Middle frontal gyrus (tissue), 1 donor: ENCODE results near the gene NID1.
"Not testable (repeated sequence)": the region's sequence is repeated elsewhere in the genome, so short reads cannot be mapped to it uniquely, and the experiment has no call there.

Source experiments
- DNase-seq: peaks from one replicate; pipeline ENCODE4 v3.0.0-alpha.2; 2015; ENCODE audit warnings: low spot score; ENCODE audit errors: extremely low spot score

Gene NID1

DNA sequence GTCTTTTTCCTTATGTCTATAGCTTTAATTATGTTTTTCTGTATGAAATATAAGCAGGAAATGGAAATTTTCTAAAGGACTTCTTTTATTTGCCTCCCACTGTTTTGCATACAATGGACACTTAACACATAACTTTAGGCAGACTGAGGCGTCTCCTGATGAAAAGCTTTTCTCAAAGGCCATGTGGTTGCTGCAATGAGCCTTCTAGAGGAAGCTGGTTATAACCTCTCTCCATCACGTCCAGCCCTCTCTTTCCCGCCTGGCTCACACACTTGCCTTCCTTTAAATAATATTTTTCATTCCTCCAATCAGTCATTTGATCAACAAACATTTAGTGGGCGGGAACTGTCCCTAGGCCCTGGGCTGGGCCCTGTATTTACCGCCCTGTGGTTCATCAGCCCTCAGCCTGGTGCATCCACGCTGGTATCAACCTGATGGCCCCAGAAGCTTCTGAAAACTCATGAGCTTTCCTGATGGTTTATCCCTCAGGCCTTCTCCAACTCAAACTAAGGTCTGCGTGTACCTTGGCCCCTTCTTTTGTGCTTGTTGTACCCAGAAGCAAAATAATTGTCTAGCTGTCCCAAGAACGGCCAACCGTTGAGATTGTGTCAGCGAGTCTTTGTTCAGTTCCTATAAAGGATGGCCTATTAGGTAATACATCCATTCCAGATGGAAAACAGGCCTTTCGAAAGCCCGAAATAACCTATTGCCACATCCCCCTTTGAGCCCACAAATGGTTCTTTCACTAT, 122.8 kb downstream of the NID1 start:
- no peak for DNase-seq

DNA sequence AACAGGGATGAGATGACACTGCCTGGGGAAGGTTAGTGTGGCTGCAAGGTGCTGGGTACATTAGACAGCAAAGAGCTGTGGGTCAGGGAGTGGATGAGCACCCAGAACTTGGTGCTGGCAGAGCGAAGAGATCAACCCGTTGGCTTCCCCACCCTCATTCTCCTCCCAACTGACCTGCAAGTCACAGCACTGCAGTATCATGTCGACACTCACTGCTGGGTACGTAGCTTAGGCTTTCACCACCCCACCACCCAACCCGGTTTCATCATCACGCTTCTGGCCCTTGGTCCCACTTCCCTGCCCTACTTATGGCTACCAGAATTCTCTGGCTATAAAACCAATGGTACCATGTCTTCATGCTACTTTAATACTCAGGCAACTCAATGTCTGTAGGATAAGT, 124.6 kb downstream of the NID1 start:
- DNase-seq: no peak

DNA sequence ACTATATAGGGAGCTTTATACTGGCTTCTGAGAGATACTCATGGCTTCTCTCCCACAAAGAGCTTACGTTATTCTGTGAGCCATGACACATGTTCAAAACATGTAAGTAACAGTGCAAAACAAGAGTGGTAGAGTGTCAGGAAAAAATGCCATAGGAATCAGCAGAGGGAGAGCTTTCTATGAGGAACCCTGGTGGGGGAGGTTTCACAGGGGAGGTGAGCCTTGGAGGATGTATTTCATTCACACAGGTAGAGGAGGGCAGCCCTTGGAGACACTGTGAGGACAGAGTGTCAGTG, 125.5 kb downstream of the NID1 start:
- DNase-seq: no peak

DNA sequence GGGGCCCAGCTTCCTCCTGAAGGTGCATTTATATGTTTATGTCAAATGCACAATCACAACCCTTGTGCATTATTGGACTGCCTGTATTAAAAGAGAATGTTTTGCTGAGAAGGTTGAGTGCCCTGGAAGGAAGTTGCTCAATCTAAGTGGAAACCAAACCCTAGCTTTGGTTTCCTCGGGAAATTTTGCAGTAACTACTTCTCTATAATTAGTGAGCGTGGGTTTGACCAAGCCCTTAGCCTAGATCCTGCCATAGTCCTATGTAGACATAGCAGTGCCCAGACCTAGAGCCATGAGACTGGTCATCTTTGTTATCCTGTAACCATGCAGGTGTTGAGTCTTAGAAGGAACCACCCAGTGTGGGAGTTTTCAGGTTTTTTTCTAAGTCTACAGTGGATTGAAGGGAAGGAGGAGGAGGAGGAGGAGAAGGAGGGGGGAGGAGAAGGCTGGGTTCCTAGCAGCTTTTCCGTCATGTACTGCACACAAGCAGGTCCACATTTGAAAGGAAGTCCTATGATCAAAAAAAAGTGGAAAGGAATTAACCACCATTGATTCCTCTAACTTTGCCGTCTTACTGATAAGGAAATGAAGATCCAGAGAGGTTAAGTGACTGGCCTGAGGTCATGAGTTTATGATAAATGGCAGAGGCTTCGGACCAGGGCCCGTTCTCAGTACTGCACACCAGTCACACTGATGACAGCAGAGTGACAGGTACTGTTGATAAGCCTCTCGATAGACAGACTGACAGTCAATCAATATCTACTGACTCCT, 126.0 kb downstream of the NID1 start:
- DNase-seq: no peak

DNA sequence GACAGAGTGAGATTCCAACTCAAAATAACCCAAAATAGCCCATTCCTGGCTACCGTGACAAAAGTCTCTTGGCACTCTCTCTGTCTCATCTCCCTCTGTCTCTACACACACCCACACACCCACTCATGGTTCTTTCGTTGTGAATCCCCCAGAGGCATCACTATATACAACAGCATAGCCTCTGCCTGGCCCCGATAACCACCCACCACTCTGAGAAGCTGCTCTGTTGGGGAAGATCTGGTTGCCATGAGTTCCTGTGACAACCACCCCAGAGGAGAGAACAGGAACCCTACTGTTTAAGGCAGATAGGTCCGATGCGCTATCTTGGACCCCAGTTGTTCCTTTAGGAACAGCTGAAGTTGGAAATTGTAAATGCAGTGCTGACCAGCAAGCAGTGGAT, 127.8 kb downstream of the NID1 start:
- no peak for DNase-seq

DNA sequence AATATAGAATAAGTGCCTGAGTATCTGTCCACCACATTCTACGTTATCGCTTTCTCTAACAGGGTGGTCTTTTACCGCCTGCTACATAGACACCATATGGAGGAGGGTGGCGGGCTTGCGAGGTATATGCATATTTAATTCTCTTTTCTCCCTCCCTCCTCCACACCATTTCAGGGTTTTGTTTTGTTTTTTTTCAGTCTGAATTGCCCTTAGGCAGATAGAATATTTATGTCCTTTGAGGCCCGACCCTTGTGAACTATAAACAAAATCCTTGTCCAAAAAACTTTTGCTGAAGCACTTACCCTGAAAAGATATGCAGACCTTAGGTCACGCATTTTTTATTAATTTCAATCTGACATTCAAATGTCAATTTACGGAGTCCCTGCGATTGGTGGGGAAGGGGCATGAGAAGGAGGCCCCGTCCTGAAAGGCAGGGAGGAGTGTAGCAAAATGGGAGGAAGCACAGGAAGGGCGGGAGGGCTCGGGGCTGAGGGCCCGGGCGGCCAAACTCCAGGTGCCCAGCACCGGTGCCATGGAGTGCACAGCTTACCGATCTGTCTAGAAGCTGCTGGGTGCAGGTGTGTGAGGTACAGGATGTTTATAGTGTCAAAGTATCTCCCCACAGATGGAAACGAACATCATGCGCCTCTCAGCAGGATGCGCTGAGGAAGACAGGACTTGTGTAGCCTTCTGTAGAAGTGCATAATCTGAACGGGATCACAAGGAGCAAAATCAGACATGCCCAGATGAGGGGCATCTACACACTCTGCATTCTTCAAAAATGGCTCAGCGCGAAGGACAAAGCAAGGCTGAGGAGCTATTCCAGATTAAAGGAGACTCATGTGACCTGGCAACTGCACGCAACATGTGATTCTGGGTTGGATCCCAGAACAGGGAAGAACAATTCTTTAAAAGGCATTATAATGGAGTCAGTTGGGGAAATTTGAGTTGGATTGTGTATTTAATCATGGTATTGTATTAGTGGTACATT, 129.4 kb downstream of the NID1 start:
- no peak for DNase-seq

DNA sequence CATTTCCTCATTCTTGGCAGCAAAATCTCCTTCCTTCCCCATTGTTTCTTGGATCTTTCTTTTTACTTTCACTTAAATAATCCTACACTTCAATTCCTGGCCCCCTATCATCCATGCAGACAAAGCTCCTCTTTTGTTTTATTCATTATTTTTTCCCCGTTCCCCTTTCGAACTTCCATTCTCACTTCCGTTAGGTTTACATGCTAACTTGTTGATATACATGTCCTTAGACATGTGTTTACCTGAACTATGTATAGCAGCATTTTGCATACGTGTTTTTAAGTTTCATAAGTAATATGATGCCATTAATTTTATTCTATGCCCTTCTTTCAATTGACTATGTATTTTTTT, 131.1 kb downstream of the NID1 start:
- DNase-seq: no peak

DNA sequence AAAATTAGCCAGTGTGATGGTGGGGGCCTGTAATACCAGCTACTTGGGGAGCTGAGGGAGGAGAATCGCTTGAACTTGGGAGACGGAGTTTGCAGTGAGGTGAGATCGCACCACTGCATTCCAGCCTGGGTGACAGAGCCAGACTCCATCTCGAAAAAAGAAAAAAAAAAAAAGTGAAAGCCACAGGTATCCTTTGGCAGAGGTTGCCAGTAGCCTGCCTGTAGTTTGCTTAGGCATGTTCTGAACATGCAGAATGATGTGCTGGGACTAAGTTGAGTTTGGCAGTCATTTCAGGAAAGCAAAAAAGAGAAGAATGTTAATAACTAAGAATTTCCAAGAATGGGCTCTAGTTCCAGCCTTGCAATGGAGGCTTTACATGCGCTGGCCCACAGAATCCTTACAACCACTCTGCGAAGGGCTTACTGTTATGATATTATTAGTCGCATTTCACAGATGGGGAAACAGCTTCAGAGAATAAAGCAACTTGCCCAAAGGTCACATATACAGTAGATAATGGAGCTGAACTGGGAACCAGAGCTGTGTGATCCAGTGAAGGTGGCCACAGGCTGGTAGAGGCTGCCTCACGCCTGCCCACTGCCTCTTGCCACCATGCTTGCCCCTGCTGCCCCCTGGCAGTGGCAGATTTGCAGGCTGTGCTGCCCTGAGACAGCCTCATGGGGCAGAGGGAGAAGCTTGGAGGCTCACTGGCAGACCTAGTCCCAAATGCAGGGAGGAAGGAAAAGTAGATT, 131.7 kb downstream of the NID1 start:
- no peak for DNase-seq

DNA sequence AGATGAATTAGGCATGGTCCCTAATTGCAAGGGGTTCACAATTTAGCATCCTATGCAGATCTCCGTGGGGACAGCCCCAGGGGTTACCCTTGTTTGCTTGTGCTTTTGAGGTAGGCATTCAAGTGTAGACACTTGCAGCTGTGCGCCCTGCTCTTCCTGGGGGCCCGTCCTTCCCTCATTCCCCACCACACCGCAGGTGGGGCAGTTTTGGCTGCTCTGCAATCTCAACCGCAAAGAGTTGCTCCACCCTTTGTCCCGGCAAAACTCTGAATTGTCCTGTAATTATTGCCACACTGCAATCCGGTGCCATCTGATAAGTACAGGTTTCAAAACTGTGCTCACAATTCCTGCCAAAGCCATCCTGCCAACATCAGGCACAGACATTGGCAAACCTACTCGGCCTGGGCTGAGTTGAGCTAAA, 132.8 kb downstream of the NID1 start:
- DNase-seq: no peak

DNA sequence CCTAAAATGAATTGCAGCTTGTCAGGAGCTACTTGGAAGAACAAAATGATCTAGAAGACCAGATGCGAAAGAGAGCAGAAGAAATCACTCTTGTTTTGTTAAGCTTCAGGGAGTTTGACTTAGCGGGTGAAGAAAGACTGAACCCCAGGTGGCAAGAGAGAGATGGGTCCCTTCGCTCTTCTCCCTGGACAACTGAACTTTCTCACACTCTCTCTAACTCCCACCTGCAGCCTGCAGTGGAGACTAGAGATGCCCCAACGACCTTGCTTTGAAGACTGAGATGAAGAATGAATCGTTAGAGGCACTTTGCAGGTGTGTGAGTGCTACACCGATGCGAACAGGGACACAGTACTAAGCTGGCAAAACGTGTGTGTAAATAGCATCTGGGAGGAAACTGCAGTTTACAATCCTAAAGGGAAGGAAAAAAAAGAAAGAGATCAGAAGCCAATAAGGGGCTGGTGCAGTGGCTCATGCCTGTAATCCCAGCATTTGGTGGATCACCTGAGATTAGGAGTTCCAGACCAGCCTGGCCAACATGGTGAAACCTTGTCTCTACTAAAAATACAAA, 133.6 kb downstream of the NID1 start:
- no peak for DNase-seq

DNA sequence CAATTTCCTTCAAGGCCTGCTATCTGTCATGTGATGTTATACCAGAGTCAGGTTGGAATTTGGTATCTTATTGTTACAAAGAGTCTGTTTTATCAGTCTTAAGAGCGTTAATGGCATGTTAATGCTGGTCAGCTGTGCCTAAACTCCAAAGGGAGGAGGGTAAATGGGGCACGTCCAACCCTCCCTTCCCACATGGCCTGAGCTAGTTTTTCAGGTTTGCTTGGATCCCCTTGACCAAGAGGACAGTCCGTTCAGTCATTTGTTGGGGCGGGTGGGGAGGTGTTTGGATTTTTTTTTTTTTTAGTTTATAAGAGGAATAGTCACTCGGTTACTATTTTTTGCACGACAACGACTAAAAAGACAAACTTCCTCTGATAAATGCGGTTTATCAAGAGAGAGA, 134.3 kb downstream of the NID1 start:
- no peak for DNase-seq

DNA sequence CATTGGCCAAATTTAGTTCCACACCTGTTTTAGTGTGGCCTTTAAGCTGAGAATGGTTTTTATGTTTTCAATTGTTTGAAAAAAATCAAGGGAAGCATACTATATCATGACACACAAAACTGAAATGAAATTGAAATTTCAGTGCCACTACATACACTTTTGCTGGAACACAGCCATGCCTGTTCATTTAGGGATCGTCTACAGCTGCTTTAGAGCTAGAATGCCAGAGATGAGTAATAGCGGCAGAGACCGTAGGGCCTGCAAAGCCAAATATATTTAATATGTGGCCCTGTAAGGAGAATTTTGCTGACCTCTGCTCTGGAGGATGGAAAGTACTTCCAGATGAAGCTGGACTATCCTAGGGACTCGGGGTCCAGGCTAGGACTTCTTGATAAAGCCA, 135.7 kb downstream of the NID1 start:
- DNase-seq: no peak

DNA sequence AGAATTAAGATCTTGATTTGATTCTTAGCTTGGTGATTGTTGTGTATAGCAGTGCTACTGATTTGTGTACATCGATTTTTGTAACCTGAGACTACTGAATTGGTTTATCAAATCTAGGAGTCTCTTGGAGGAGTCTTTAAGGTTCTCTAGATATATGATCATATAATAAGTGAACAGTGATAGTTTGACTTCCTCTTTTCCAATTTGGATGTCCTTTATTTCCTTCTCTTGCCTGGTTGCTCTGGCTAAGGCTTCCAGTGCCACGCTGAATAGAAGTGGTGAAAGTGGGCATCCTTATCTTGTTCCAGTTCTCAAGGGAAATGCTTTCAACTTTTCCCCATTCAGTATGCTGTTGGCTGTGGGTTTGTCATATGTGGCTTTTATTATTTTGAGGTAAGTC, 136.7 kb downstream of the NID1 start:
- no peak for DNase-seq

DNA sequence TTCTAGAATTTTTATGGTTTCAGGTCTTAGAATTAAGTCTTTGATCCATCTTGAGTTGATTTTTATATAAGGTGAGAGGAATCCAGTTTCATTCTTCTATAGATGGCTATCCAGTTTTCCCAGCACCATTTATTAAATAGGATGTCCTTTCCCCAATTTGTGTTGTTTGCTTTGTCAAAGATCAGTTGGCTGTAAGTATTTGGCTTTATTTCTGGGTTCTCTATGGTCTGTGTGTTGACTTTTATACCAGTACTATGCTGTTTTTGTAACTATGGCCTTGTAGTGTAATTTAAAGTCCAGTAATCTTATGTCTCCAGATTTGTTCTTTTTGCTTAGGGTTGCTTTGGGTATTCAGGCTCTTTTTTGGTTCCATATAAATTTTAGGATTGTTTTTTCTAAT, 137.3 kb downstream of the NID1 start:
- DNase-seq: not testable (repeated sequence)
